HG02870 (cell line): ENCODE results near the gene PCMTD2.
"Not testable (repeated sequence)": the region's sequence is repeated elsewhere in the genome, so short reads cannot be mapped to it uniquely, and the experiment has no call there.

Experiments
- ATAC-seq: cut with Tn5 transposase; IDR thresholded peaks from one replicate; pipeline ENCODE4 v1.9.1; 2021; ENCODE audit warnings: mild to moderate bottlenecking, moderate library complexity; ENCODE audit not compliant: unreplicated experiment

PCMTD2 gene

DNA sequence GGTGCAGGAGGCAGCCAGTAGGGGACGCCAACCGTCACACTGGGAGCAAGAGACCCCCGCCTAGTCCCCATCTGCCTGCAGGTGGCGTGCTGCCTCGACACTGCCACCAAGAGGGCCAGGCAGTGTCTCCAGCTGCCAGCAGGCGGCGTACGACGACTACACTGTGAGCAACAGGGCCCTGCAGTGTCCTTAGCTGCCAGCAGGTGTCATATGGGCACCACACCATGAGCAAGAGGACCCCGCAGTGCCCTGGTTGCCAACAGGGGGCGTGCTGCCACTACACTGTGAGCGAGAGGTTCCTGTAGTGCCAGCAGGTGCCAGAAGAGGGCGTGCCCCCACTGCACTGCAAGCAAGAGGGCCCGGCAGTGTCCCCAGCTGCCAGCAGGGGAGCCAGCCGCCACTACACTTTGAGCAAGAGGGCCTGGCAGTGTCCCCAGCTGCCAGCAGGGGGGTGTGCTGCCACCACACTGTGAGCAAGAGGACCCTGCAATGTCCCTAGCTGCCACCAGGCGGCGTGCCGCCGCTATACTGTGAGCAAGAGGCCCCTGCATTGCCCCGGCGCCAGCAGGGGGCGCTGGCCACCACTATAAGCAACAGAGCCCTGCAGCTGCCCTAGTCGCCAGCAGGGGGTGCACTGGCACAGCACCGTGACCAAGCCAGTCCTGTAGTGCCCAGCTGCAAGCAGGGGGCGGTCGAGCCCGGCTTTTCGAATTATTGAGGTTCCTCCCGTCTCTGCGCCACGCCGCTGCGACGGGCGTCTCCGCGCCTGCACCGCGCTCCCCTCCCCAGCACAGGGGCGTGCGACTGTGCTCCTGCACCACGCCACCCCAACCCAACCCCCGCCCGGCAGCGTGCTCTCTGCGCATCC lies 30.3 kb downstream of the PCMTD2 start:
- peak; percentile 88 for ATAC-seq

DNA sequence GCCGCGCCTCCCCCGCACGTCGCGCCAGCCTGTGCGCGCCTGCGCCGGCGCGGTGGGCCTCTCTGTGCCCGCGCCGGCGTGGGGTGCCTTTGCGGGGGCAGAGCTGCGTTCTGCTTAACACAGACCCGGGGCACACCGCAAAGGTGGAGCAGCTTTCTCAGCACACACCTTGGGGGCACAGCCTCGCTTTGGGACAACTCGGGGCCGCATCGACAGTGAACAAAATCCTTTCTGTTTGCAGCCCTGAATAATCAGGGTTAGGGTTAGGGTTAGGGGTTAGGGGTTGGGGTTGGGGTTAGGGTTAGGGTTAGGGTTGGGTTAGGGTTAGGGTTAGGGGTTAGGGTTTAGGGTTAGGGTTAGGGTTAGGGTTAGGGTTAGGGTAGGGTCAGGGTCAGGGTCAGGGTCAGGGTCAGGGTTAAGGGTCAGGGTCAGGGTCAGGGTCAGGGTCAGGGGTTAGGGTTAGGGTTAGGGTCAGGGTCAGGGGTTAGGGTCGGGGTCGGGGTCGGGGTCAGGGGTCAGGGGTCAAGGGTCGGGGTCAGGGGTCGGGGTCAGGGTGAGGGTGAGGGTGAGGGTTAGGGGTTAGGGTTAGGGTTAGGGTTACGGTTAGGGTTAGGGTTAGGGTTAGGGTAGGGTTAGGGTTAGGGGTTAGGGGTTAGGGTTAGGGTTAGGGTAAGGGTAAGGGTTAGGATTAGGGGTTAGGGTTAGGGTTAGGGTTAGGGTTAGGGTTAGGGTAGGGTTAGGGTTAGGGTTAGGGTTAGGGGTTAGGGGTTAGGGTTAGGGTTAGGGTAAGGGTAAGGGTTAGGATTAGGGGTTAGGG lies 31.1 kb downstream of the PCMTD2 start:
- ATAC-seq = not testable (repeated sequence)

DNA sequence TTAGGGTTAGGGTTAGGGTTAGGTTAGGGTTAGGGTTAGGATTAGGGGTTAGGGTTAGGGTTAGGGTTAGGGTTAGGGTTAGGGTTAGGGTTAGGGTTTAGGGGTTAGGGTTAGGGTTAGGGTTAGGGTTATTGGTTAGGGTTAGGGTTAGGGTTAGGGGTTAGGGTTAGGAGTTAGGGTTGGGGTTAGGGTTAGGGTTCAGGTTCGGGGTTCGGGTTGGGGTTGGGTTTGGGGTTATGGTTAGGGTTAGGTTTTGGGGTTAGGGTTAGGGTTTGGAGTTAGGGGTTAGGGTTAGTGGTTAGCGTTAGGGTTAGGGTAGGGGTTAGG lies 31.7 kb downstream of the PCMTD2 start:
- not testable (repeated sequence) for ATAC-seq

DNA sequence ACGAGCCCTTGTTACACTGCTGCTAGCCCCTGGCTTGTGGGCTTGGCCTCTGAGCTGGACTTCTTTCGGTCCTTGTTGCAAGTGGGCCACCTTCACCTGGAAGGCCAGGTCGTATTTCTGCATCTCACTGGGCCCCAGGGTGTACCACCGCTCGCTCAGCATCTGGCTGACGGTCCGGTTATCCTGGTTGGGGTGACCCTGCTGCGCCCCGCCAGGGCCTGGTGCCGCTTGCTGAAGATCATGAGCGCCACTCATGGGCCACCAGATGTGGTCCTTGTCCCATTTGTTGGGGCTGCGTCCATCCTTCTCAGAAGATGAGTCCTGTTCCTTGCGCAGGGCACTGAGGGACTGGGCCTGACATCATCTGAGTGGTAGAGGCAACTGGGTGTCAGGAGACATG lies 36.6 kb downstream of the PCMTD2 start:
- ATAC-seq = not testable (repeated sequence)

DNA sequence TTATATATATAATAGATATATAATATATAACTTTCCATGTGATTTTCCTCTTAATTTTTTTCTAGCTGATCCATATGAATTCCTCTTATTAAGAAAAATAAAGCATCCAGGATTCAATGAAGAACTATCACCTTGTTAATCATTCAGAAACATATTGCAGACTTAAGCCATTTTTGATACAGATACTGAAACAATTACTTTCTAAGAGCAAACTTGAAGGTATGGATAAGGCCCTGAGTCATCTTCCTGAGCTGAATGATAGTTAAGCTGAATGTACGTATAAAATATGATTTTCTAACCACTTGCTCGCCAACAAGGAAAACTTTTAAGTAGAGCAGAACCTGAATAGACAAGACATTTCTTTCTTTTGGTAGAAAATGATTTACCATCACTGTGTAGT lies 47.5 kb downstream of the PCMTD2 start:
- not testable (repeated sequence) for ATAC-seq

DNA sequence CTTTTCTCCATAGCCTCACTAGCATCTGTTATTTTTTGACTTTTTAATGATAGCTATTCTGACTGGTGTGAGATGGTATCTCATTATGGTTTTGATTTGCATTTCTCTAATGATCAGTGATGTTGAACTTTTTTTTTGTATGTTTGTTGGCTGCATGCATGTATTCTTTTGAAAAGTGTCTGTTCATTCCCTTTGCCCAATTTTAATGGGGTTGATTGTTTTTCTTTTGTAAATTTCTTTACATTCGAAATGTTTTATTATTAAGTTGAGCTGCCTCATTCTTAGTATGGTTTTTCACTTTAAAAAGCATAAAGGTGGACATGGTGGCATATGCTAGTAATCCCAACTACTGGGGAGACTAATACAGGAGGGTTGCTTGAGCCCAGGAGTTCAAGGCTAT lies 58.2 kb downstream of the PCMTD2 start:
- ATAC-seq = not testable (repeated sequence)

DNA sequence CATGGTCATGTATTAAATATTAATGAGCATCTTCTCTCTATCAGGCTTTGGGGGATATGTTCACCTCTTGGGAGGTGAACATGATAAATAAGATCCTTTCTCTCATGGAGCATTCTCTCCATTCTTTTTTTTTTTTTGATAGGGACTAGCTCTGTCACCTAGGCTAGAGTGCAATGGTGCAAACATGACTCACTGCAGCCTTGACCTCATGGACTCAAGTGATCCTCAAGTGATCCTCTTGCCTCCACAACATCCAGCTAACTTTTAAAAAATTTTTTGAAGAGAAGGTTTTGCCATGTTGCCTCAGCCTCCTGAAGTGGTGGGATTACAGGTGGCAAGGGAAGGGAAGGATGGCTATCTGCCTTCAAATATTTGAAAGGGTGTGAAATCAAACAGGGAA lies 59.8 kb downstream of the PCMTD2 start:
- not testable (repeated sequence) for ATAC-seq

DNA sequence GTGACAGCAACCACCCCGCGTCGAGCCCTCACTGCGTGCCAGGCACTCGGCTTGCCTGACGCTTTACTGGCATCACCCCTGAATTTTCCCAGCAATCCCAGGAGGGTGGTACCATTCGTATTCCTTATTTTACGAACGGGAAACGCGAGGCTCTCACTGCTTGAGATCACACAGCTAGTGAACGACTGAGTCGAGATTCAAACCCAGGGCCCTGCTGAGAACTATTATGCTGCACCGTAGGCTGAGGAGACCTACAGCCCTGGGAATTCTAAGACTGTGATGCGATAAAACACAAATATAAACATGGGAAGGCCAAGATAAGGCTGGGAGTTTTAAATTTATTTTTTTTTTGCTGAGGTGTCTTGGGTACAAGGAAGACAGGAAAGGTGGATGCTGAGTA lies 60.3 kb downstream of the PCMTD2 start:
- not testable (repeated sequence) for ATAC-seq

DNA sequence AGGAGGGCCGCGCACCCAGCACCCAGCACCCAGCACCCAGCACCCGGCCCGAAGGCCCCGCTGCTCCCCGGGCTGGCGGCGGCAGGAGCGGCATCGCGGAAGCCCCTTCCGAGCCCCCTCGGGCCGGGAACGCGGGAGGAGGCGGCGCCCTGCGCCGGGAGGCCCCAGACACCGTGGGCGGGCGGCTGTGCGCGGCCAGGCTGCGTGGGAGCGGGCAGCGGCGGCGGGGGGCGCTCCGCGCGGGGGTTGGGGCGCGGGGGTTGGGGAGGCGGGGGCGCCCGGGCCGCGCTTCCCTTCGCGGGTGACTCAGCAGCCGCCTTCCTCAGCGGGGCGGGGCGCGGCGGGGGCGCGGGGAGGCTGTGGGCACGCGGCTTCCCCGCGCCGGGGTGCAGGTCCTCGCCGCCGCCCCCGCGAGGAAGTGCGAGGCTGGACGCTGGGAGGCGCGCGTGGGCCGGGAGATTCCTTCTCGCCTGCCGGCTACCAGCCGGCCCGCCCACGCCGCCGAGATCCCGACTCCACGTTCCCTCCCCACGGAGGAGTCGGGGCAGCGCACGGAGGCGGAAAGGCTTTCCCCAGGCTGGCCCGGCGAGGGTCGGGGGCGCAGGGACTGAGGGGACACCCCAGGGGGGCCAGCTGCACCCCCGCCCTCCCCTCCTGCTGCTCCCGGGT lies 61.0 kb downstream of the PCMTD2 start:
- ATAC-seq = not testable (repeated sequence)

DNA sequence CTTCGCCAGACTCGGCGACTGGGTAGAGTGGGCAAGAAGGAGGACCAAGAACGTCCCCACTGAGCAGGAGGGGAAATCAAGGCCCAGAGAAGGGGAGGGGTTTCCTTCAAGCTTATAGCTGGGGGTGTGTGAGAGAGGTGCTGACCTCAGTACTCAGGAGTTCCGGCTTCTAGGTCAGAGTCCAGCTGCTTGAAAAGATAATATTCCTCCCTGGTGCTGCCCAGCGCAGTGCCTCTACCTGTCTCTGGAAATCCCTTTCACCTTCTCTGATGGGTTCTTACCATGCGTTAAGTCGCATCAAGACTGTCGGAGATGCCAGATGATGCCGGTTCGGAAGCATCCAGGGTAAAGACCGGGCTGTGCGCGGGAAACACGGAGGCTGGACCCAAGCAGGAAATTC lies 61.8 kb downstream of the PCMTD2 start:
- ATAC-seq = not testable (repeated sequence)

DNA sequence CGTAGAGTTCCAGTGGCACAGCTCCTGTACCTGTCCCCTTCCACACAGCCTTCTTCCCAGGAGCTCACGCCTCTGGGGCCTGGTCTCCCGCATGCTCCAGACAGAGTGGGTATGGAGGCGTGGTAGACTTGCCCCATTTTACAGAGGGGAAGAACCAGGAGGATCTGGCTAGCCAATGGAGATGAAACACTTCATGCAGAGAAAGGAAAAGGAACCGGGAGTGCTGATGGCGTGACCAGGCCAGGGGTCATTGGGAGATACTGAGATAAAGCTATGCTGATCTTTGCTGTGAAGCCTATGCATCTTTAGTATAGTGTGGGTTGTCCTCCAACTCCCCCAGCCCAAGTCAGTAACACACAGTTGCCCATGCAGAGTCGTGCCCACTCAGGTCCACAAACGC lies 62.5 kb downstream of the PCMTD2 start:
- ATAC-seq = not testable (repeated sequence)

DNA sequence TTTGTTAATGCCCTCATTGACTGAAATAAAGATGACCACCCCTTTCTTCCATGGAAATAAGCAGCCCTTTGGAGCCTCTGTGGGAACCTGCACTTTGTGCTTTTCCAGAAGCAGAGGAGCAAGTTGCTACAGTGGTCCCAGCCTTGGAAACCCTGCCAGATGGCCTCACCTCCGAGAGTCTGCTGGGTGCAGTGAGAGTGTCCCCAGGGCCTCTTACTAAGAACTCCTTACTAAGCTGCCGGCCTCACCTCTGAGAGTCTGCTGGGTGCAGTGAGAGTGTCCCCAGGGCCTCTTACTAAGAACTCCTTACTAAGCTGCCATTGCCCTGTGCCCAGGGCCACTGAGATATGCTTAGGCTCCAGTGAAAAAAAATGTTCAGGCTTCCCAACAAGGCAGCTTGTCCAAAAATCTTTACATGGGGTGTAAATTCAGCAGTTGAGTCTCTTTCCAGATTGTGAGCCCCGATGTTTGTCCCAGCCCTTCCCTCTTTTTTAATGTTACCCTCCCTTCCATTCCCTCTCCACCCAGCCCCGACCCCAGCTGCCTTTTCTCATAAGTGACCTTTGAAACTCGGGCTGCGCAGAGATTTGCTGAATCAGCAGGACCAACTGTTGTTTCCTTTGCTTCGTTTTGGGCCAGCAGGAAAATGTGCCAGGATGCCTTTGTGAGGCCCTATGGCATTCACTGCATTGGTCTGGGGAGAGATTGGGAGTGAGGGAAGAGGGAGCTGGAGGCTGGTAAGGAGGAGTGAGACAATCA lies 66.7 kb downstream of the PCMTD2 start:
- not testable (repeated sequence) for ATAC-seq
